ENCODE results near the gene RAP1GDS1. TPM values are rescaled to one million over a fixed set of nuclear protein-coding genes. Genes with fewer than 3 reads are reported as not detected.
"Not testable (repeated sequence)": the region's sequence is repeated elsewhere in the genome, so short reads cannot be mapped to it uniquely, and the experiment has no call there.

RAP1GDS1 gene
- total and polyA plus RNA-seq, 2 of the 4 experiments (the other 2 are of a cell fraction), result 29.0 to 85.1 TPM

GRCh38 chr4:98287328-98287727 is 26.1 kb downstream of the RAP1GDS1 start:
- Histone ChIP-seq H2AFZ (replicated peaks; ENCODE audit: low read length, poor library complexity) (no peak overlapping the region), H4K20me1 (ENCODE audit: insufficient read depth, low read length) (peaks cover 5% of the 10 kb centered on the region; the same call in 1 of the 2 replicates), H3K23ac (ENCODE audit: low read depth, low read length) (no peak overlapping the region), H2BK120ac (ENCODE audit: low read depth, low read length) (no peak overlapping the region), H3K27me3 (ENCODE audit: control insufficient read depth, insufficient read depth, low read length) (no peaks in the 10 kb centered on the region), H2AK9ac (replicated peaks; ENCODE audit: low read depth, low read length, poor library complexity) (no peak overlapping the region), H2BK15ac (ENCODE audit: low read depth, low read length) (no peak overlapping the region), H3K9me1 (ENCODE audit: insufficient read depth, low read length) (peaks cover 11% of the 10 kb centered on the region; the same call in 1 of the 2 replicates), H3K14ac (replicated peaks; ENCODE audit: low read depth, low read length) (no peak overlapping the region), H3K56ac (ENCODE audit: extremely low read depth, insufficient read depth, low read length) (no peak overlapping the region), H2BK5ac (ENCODE audit: low read depth, low read length, poor library complexity, severe bottlenecking) (no peak overlapping the region), H2AK5ac (ENCODE audit: low read depth, low read length) (no peak overlapping the region), H3K36me3 (ENCODE audit: control insufficient read depth, insufficient read depth, low read length) (no peaks in the 10 kb centered on the region), H4K8ac (ENCODE audit: low read depth in 2 of 2, low read length in 2 of 2) (no peak overlapping the region), H3K4me2 (ENCODE audit: low read depth, low read length) (no peak overlapping the region), H3K9me3 (ENCODE audit: control insufficient read depth, insufficient read depth, low read length) (no peaks in the 10 kb centered on the region), H3K9ac (ENCODE audit: low read depth, low read length) (no peak overlapping the region), H4K91ac (ENCODE audit: insufficient read depth, low read depth, low read length) (no peak overlapping the region), H3K27ac (ENCODE audit: insufficient read depth, low read length) (no peak overlapping the region), H4K5ac (ENCODE audit: low read depth, low read length) (no peak overlapping the region), H2BK20ac (ENCODE audit: low read depth, low read length) (no peak overlapping the region), H3K4ac (ENCODE audit: low read depth, low read length) (no peak overlapping the region), H3K18ac (ENCODE audit: low read depth, low read length) (no peak overlapping the region), H3K79me1 (ENCODE audit: low read depth in 1 of 2, low read length in 2 of 2) (peaks cover 18 to 31% of the 10 kb centered on the region in 2 experiments), H3K4me3 (ENCODE audit: insufficient read depth, low read depth, low read length) (no peak overlapping the region), H3K4me1 (ENCODE audit: control insufficient read depth, insufficient read depth, low read length) (no peaks in the 10 kb centered on the region)
- TF ChIP-seq BHLHE40 (IDR thresholded peaks at IDR 0.05; ENCODE audit: low read depth, low read length) (no peak), CTCF (conservative IDR thresholded peaks at IDR 0.05; ENCODE audit: low read depth, low read length) (no peak), RCOR1 (IDR thresholded peaks at IDR 0.05; ENCODE audit: insufficient replicate concordance, low read length) (no peak)
- ChIA-PET CTCF (interaction anchor here (0.6 kb wide), 1 partner anchor 123 kb away, joined by 3 read pairs; no protein-coding TSS in a partner anchor), POLR2A (ENCODE audit: unreplicated experiment) (no interaction called here)
- DNase-seq (no peak), ATAC-seq (ENCODE audit: low read depth) (no peak)
- in situ Hi-C loops (cut with MboI; ENCODE audit: low sequenced_read_pairs) (no loop called here), dilution Hi-C loops (cut with HindIII; ENCODE audit: low sequenced_read_pairs, unreplicated experiment) (no loop called here), intact Hi-C loops (cut with micrococcal nuclease) (no loop called here)
- BruUV-seq (replicated peaks), result no TSS peak

DNA sequence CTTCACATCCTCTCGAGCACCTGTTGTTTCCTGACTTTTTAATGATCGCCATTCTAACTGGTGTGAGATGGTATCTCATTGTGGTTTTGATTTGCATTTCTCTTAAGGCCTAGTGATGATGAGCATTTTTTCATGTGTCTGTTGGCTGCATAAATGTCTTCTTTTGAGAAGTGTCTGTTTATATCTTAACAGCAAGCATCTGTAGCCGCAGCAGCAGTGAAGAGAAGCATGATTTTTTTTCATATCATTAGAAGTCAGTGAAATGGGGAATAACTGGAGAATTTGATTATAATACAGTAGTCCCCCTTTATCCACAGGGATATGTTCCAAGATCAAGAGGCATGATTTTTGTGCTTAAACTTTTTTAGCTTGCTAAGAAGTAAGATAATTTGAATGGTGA is 27.5 kb downstream of the RAP1GDS1 start:
- H3K9me1 ChIP-seq (ENCODE audit: insufficient read depth, low read length), result peaks cover 11% of the 10 kb centered on the region; the same call in 1 of the 2 replicates
- H3K18ac ChIP-seq (ENCODE audit: low read depth, low read length); ATAC-seq (ENCODE audit: low read depth); H3K14ac ChIP-seq (replicated peaks; ENCODE audit: low read depth, low read length); H3K56ac ChIP-seq (ENCODE audit: extremely low read depth, insufficient read depth, low read length); H4K91ac ChIP-seq (ENCODE audit: insufficient read depth, low read depth, low read length); POLR2A ChIA-PET (ENCODE audit: unreplicated experiment); H3K27ac ChIP-seq (ENCODE audit: insufficient read depth, low read length); H2BK15ac ChIP-seq (ENCODE audit: low read depth, low read length); H3K23ac ChIP-seq (ENCODE audit: low read depth, low read length); H4K5ac ChIP-seq (ENCODE audit: low read depth, low read length); in situ Hi-C loops (cut with MboI; ENCODE audit: low sequenced_read_pairs); H2BK120ac ChIP-seq (ENCODE audit: low read depth, low read length); DNase-seq; H3K4me3 ChIP-seq (ENCODE audit: insufficient read depth, low read depth, low read length); H4K8ac ChIP-seq (ENCODE audit: low read depth in 2 of 2, low read length in 2 of 2); H2AFZ ChIP-seq (replicated peaks; ENCODE audit: low read length, poor library complexity); H3K36me3 ChIP-seq (ENCODE audit: control insufficient read depth, insufficient read depth, low read length); H3K9ac ChIP-seq (ENCODE audit: low read depth, low read length); H3K4ac ChIP-seq (ENCODE audit: low read depth, low read length); H3K4me1 ChIP-seq (ENCODE audit: control insufficient read depth, insufficient read depth, low read length); H3K27me3 ChIP-seq (ENCODE audit: control insufficient read depth, insufficient read depth, low read length); intact Hi-C loops (cut with micrococcal nuclease); dilution Hi-C loops (cut with HindIII; ENCODE audit: low sequenced_read_pairs, unreplicated experiment); H3K4me2 ChIP-seq (ENCODE audit: low read depth, low read length); H2AK5ac ChIP-seq (ENCODE audit: low read depth, low read length); H2AK9ac ChIP-seq (replicated peaks; ENCODE audit: low read depth, low read length, poor library complexity); H2BK5ac ChIP-seq (ENCODE audit: low read depth, low read length, poor library complexity, severe bottlenecking); H4K20me1 ChIP-seq (ENCODE audit: insufficient read depth, low read length); H2BK20ac ChIP-seq (ENCODE audit: low read depth, low read length); BruUV-seq (replicated peaks); H3K9me3 ChIP-seq (ENCODE audit: control insufficient read depth, insufficient read depth, low read length); CTCF ChIA-PET: not testable (repeated sequence)
- H3K79me1 ChIP-seq (ENCODE audit: low read depth in 1 of 2, low read length in 2 of 2), result peaks cover 21 to 32% of the 10 kb centered on the region in 2 experiments
- no CpG with 5 or more reads among the region's 3 CpGs for WGBS, 2 experiments (ENCODE audit: extremely low coverage in 2 of 2, insufficient read length in 1 of 2)

Measured in IMR-90 (cell line).